Neural cell (in vitro differentiated cells): Measurements from ENCODE around the gene LHPP. TPM values are rescaled to one million over a fixed set of nuclear protein-coding genes. Genes with fewer than 3 reads are reported as not detected.

ENCODE experiments used
- H2AFZ ChIP-seq: fragments of 200-600, 300-800 bp; sonication (generic), shearing (Covaris generic); 2 replicates; pipeline ENCODE4 v1.6.0; 2014; ENCODE audit warnings: low read depth, mild to moderate bottlenecking, antibody characterized with exemption, low read length, moderate library complexity
- H3F3A ChIP-seq: fragments of 200-600 bp; shearing (Covaris generic); 2 replicates; pipeline ENCODE4 v1.6.1; 2016; ENCODE audit warnings: mild to moderate bottlenecking, moderate library complexity, mixed read lengths, antibody characterized with exemption, low read length; ENCODE audit not compliant: insufficient read depth, poor library complexity, severe bottlenecking
- H3K27ac ChIP-seq: fragments of 200-600, 300-800 bp; sonication (generic), shearing (Covaris generic); 2 replicates; pipeline ENCODE4 v1.5.1; 2014; ENCODE audit warnings: mild to moderate bottlenecking, low read length, moderate library complexity
- H3K27me3 ChIP-seq: fragments of 300-800, 200-600 bp; sonication (generic), shearing (Covaris generic); 2 replicates; pipeline ENCODE4 v1.6.0; 2014; ENCODE audit warnings: mild to moderate bottlenecking, low read depth, low read length, moderate library complexity; ENCODE audit not compliant: insufficient read depth
- H3K36me3 ChIP-seq: fragments of 300-800, 200-600 bp; sonication (generic), shearing (Covaris generic); 2 replicates; pipeline ENCODE4 v1.5.1; 2014; ENCODE audit warnings: mild to moderate bottlenecking, antibody characterized with exemption, low read length, moderate library complexity; ENCODE audit not compliant: insufficient read depth
- H3K4me2 ChIP-seq: fragments of 300-800, 200-600 bp; sonication (generic), shearing (Covaris generic); 2 replicates; pipeline ENCODE4 v1.6.0; 2014; ENCODE audit warnings: mild to moderate bottlenecking, low read length
- H3K4me3 ChIP-seq: fragments of 300-800, 200-600 bp; sonication (generic), shearing (Covaris generic); 2 replicates; pipeline ENCODE4 v1.5.1; 2014; ENCODE audit warnings: mild to moderate bottlenecking, low read length, moderate library complexity
- H3K79me2 ChIP-seq: fragments of 200-600 bp; shearing (Covaris generic); replicated peaks from 2 replicates; pipeline ENCODE4 v1.6.0; 2014; ENCODE audit warnings: mild to moderate bottlenecking, low read length, moderate library complexity; ENCODE audit not compliant: insufficient read depth
- H3K9ac ChIP-seq: fragments of 300-800, 200-600 bp; sonication (generic), shearing (Covaris generic); 2 replicates; pipeline ENCODE4 v1.6.1; 2016; ENCODE audit warnings: mild to moderate bottlenecking, low read length, mixed read lengths
- H3K9me2 ChIP-seq: fragments of 200-600 bp; shearing (Covaris generic); 2 replicates; pipeline ENCODE4 v1.6.1; 2016; ENCODE audit warnings: mild to moderate bottlenecking, low read length, mixed read lengths; ENCODE audit not compliant: insufficient read depth
- H3K9me3 ChIP-seq: fragments of 200-600, 300-800 bp; sonication (generic), shearing (Covaris generic); 2 replicates; pipeline ENCODE4 v1.6.1; 2016; ENCODE audit warnings: mild to moderate bottlenecking, mixed run types, low read length, moderate library complexity, mixed read lengths
- H4K20me1 ChIP-seq: fragments of 200-600 bp; shearing (Covaris generic); 2 replicates; pipeline ENCODE4 v1.6.1; 2016; ENCODE audit warnings: mild to moderate bottlenecking, mixed run types; ENCODE audit not compliant: insufficient read depth
- EP300 ChIP-seq: fragments of 450-650 bp; conservative IDR thresholded peaks from 2 replicates; pipeline ENCODE4 v1.6.1; 2014; ENCODE audit warnings: antibody characterized with exemption, mild to moderate bottlenecking, moderate library complexity; ENCODE audit not compliant: poor library complexity, severe bottlenecking
- EZH2 ChIP-seq: fragments of 200-600, 300-800 bp; shearing (Covaris generic), sonication (generic); IDR thresholded peaks from 2 replicates; pipeline ENCODE4 v1.6.1; 2014; ENCODE audit warnings: antibody characterized with exemption, low read length, borderline replicate concordance, mild to moderate bottlenecking; ENCODE audit not compliant: insufficient read depth, poor library complexity, severe bottlenecking
- MXI1 ChIP-seq: fragments of 450-650 bp; conservative IDR thresholded peaks from 2 replicates; pipeline ENCODE4 v1.6.1; 2014; ENCODE audit warnings: antibody characterized with exemption, mild to moderate bottlenecking; ENCODE audit not compliant: poor library complexity, severe bottlenecking
- POLR2AphosphoS5 ChIP-seq: IDR thresholded peaks from 2 replicates; pipeline ENCODE4 v1.6.1; 2012
- RAD21 ChIP-seq: fragments of 450-650 bp; conservative IDR thresholded peaks from 2 replicates; pipeline ENCODE4 v1.6.1; 2014; ENCODE audit warnings: antibody characterized with exemption, mild to moderate bottlenecking, moderate library complexity
- SMC3 ChIP-seq: fragments of 450-650 bp; conservative IDR thresholded peaks from 2 replicates; pipeline ENCODE4 v1.6.1; 2014; ENCODE audit warnings: antibody characterized with exemption, mild to moderate bottlenecking, moderate library complexity; ENCODE audit not compliant: poor library complexity
- TAF1 ChIP-seq: IDR thresholded peaks from 2 replicates; pipeline ENCODE4 v1.6.1; 2012; ENCODE audit warnings: low read depth
- polyA plus RNA-seq: library from polyadenylated mRNA; depleted of rRNA; stranded (reverse); fragments of >200 nt; gene quantifications from 2 replicates; pipeline ENCODE4 v1.2.3, GENCODE V29; 2014
- TF ChIP-seq, protein P1 (sequence below): fragments of 450-650 bp; IDR thresholded peaks from 2 replicates; pipeline ENCODE4 v1.5.1; 2014; ENCODE audit warnings: antibody characterized with exemption, mild to moderate bottlenecking, moderate library complexity; ENCODE audit not compliant: poor library complexity, severe bottlenecking
- TF ChIP-seq, protein P2 (sequence below): IDR thresholded peaks from 2 replicates; pipeline ENCODE4 v1.6.1; 2012; ENCODE audit warnings: borderline replicate concordance

The LHPP gene
- polyA plus RNA-seq, 1 donor from 2014 or later, result 16.0 TPM

DNA sequence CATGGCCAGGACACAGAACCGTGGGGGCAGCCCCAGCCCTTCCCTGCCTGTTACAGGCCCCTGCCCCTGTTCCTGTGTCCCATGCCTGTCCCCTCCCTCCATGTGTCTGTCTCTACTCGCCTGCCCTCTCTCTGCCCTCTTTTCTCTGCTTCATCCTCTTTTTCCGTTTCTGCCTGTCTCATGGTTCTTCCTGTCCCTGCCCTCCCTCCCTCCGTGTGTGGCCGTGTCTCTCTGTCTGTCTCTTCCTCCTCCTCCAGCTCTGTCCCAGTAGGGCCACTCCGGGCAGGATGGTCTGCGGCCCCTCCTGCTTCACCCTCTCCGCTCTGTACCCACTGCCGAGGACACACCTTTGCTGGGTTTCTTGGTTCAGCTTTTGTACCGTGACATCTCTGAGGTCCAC lies 145.2 kb downstream of the LHPP start:
- Histone ChIP-seq H3K4me2 (no peak overlapping the region), H3K9ac (no peak overlapping the region), H2AFZ (no peak overlapping the region), H3K4me3 (no peak overlapping the region), H3K27me3 (no peaks in the 10 kb centered on the region), H3K9me3 (no peaks in the 10 kb centered on the region), H3K27ac (no peak overlapping the region), H3K36me3 (no peaks in the 10 kb centered on the region), H3K9me2 (no peaks in the 10 kb centered on the region), H3K79me2 (no peaks in the 10 kb centered on the region), H4K20me1 (no peaks in the 10 kb centered on the region), H3F3A (no peaks in the 10 kb centered on the region)
- TF ChIP-seq TAF1, result no peak
- TF ChIP-seq SMC3, result no peak
- TF ChIP-seq, protein P1, sequence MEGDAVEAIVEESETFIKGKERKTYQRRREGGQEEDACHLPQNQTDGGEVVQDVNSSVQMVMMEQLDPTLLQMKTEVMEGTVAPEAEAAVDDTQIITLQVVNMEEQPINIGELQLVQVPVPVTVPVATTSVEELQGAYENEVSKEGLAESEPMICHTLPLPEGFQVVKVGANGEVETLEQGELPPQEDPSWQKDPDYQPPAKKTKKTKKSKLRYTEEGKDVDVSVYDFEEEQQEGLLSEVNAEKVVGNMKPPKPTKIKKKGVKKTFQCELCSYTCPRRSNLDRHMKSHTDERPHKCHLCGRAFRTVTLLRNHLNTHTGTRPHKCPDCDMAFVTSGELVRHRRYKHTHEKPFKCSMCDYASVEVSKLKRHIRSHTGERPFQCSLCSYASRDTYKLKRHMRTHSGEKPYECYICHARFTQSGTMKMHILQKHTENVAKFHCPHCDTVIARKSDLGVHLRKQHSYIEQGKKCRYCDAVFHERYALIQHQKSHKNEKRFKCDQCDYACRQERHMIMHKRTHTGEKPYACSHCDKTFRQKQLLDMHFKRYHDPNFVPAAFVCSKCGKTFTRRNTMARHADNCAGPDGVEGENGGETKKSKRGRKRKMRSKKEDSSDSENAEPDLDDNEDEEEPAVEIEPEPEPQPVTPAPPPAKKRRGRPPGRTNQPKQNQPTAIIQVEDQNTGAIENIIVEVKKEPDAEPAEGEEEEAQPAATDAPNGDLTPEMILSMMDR, result no peak
- no peak for TF ChIP-seq EP300
- no peak for TF ChIP-seq POLR2AphosphoS5
- no peak for TF ChIP-seq RAD21
- no peak for TF ChIP-seq MXI1

DNA sequence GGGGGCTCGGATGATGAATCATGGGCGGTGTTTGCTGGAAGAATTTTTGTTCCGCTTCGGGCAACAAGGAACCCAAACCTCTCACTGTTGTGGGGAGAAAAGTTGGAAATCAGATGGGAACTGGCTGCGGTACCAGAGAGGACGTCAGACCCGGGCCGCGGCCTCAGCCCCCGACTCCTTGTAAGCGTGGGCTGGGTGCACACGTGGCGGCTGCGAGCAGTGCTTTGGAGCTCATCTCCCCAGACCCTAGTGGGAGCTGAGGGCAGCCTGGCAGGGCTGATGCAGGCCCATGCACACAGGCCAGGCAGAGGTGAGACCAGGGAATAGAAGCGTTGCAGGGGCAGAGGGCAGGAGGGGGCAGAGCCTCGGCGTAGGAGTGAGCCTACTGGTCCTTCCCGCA lies 146.1 kb downstream of the LHPP start:
- Histone ChIP-seq H3K9me3 (no peaks in the 10 kb centered on the region), H3K9ac (no peak overlapping the region), H3K27ac (no peak overlapping the region), H3K4me3 (no peak overlapping the region), H3K9me2 (no peaks in the 10 kb centered on the region), H4K20me1 (no peaks in the 10 kb centered on the region), H3K36me3 (no peaks in the 10 kb centered on the region), H3K27me3 (no peaks in the 10 kb centered on the region), H2AFZ (no peak overlapping the region), H3K79me2 (no peaks in the 10 kb centered on the region), H3F3A (no peaks in the 10 kb centered on the region), H3K4me2 (no peak overlapping the region)
- TF ChIP-seq RAD21, result no peak
- TF ChIP-seq TAF1, result no peak
- no peak for TF ChIP-seq MXI1
- TF ChIP-seq EZH2, result no peak
- TF ChIP-seq, protein P2, sequence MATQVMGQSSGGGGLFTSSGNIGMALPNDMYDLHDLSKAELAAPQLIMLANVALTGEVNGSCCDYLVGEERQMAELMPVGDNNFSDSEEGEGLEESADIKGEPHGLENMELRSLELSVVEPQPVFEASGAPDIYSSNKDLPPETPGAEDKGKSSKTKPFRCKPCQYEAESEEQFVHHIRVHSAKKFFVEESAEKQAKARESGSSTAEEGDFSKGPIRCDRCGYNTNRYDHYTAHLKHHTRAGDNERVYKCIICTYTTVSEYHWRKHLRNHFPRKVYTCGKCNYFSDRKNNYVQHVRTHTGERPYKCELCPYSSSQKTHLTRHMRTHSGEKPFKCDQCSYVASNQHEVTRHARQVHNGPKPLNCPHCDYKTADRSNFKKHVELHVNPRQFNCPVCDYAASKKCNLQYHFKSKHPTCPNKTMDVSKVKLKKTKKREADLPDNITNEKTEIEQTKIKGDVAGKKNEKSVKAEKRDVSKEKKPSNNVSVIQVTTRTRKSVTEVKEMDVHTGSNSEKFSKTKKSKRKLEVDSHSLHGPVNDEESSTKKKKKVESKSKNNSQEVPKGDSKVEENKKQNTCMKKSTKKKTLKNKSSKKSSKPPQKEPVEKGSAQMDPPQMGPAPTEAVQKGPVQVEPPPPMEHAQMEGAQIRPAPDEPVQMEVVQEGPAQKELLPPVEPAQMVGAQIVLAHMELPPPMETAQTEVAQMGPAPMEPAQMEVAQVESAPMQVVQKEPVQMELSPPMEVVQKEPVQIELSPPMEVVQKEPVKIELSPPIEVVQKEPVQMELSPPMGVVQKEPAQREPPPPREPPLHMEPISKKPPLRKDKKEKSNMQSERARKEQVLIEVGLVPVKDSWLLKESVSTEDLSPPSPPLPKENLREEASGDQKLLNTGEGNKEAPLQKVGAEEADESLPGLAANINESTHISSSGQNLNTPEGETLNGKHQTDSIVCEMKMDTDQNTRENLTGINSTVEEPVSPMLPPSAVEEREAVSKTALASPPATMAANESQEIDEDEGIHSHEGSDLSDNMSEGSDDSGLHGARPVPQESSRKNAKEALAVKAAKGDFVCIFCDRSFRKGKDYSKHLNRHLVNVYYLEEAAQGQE, result no peak
- no peak for TF ChIP-seq SMC3
- TF ChIP-seq, protein P1, result no peak
- TF ChIP-seq EP300, result no peak
- TF ChIP-seq POLR2AphosphoS5, result no peak
